NCI-H146 (cell line): Measurements from ENCODE around the gene SLC25A38.
"Not testable (repeated sequence)": the region's sequence is repeated elsewhere in the genome, so short reads cannot be mapped to it uniquely, and the experiment has no call there.

Experiments used
- DNase-seq: peaks from one replicate; lab custom pipeline; 2025; lab: John Stamatoyannopoulos, UW

The SLC25A38 gene

GRCh38 chr3:39383045-39383880 is at the start of gene SLC25A38:
TSS of gene SLC25A38 (plus strand) at chr3:39383370. CDS start at chr3:39383725, 355 bp downstream.
- DNase-seq, result no peak

- DNase-seq, result no peak
These were observed 49.6 kb upstream of the SLC25A38 start for GRCh38 chr3:39333607-39334006.

DNA sequence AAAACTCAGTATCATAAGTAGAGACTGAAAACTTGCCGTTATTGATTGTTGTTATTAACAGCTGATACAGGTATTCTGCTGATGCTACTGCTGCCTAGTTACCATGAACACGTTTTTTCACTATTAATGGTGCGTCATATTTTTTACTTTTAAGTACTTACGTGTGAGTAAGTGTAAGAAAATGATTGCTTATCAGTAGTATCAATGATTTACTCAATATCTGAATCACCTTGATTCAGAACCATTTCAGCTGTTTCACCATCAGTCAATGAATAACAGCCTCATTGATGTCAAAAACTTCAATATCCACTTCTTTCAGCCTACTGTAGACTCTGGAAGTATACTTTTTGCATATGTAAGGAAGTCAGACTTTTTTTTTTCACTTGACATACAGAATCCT is 49.0 kb upstream of the SLC25A38 start:
- DNase-seq, result no peak

GRCh38 chr3:39338201-39338600 is 45.0 kb upstream of the SLC25A38 start:
- DNase-seq, result no peak

DNA sequence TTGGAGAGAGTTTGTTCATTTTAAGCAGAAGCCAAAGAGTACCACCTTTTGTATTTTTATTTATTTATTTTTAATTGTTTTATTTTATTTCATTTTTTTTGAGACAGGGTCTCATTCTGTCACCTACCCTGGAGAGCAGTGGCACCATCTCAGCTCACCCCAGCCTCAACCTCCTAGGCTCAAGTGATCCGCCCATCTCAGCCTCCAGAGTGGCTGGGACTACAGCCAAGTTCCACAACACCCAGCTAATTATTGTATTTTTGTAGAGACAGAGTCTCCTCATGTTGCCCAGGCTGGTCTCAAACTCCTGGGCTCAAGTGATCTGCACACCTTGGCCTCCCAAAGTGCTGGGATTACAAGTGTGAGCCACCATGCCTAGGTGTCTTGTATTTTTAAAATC is 44.1 kb upstream of the SLC25A38 start:
- no peak for DNase-seq

DNA sequence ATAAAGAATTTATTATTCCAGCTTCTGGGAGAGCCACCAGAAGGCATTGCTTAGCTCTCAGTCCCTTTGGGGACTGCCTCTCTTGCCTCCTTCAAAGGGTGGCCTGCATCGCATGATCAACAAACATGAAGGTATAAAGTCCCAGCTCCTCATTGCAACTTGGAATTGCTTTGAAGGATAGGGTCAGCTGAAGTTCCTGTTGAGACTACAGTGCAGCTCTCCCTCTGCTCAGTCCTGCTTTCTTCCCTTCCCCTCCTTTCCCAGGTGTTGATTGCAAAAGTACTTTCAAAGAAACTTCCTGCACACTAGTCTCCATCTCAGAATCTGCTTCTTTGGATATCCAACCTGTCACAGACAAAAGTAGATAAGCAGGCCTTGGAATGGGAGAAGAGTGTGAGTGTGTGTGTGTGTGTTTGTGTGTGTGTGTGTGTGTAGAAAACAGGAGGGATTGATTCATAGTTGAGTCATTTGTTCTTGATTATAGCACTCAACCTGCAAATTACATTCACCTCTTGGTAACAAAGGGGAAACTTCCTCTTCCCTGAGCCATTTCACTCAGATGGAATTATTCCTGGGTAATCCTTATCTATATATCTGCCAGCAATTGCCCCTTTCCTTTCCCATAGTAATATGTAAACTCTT is 40.0 kb upstream of the SLC25A38 start:
- no peak for DNase-seq

GRCh38 chr3:39343760-39344159 is 39.4 kb upstream of the SLC25A38 start:
- no peak for DNase-seq

GRCh38 chr3:39344746-39345344 is 38.3 kb upstream of the SLC25A38 start:
- DNase-seq, result no peak

- no peak for DNase-seq
These were observed 36.2 kb upstream of the SLC25A38 start for GRCh38 chr3:39346785-39347585.

DNA sequence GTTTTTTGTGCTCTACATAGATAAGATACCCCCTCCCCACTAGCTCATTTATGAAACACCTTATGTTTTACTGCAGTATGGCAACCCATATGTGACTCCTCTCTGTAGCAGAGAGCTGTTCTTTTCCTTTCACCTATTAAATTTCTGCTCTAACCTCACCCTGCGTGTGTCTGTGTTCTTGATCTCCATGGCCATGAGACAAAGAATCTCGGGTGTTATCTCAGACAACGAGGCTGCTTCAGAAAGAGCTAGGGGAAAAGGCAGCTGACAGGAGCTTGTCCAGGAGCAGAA is 35.6 kb upstream of the SLC25A38 start:
- no peak for DNase-seq

GRCh38 chr3:39349080-39349479 is 34.1 kb upstream of the SLC25A38 start:
- peak; percentile 20 for DNase-seq

DNA sequence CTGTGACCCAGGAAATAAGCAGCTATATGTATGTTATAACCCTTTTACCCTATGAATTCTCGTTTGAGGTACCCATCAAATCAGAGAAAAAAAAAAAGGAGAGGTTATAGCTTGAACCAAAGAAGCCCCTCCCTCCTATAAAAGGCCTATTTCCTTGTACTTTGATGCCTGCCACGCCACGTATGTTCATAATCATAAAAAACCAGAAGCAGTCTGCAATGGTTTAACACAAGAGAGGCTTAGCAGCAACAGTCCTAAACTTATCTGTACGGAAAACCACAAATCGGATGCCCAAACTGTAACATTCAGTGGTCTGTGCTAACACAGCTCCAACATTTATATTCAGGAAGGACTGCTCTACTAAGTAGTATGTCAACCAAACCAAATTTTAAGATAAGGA is 32.5 kb upstream of the SLC25A38 start:
- DNase-seq, result no peak

DNA sequence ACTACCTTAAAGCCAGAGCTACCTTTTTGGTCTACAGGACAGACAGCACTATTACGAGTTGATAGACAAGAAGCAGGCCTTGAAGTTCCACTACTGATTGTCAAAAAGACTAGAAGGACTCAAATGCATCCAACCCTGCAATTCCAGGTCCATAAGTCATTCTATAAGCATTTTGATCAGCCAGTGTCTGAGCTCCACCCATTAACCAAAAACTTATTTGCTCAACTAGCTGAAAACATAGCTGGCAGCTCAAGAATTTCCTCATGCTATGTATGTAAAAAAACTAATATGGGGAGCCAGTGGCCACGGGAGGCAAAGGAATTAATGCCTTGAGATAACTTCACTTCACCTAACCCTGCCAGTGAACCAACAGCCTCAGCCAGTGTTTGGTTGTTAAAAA is 32.0 kb upstream of the SLC25A38 start:
- DNase-seq, result not testable (repeated sequence)

DNA sequence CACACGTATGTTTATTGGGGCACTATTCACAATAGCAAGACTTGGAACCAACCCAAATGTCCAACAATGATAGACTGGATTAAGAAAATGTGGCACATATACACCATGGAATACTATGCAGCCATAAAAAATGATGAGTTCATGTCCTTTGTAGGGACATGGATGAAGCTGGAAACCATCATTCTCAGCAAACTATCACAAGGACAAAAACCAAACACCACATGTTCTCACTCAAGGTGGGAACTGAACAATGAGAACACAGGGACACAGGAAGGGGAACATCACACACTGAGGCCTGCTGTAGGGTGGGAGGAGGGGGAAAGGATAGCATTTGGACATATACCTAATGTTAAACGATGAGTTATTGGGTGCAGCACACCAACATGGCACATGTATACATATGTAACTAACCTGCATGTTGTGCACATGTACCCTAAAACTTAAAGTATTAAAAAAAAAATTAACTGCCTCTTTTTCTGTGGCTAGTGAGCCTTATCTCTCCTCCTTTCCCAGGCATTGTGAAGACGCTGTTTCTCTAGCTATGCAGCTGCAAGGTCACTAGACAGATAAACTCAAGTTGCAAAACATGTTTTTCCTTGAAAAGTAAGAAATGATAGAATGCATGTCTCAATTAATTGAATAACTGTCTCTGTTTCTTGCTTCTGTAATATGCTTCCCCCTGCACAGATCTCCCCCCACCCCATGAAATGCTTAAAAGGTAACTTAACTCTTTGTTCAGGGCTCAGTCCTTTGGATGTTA is 29.8 kb upstream of the SLC25A38 start:
- DNase-seq, result not testable (repeated sequence)

DNA sequence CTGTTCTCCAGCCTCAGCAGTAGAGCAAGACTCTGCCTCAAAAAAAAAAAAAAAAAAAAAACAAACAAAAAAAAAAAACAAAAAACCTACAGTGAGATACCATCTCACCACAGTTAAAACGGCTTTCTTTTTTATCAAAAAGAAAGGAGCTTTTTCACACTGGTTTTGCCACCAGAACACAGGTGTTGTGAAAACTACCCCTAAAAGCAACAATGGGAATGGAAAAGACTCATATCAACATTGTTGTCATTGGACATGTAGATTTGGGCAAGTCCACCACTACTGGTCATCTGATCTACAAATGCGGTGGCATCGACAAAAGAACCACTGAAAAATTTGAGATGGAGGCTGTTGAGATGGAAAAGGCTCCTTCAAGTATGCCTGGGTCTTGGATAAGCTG is 24.8 kb upstream of the SLC25A38 start:
- no peak for DNase-seq

GRCh38 chr3:39361252-39361927 is 21.8 kb upstream of the SLC25A38 start:
- no peak for DNase-seq

- DNase-seq, result no peak
These were observed 21.0 kb upstream of the SLC25A38 start for GRCh38 chr3:39362192-39362591.

DNA sequence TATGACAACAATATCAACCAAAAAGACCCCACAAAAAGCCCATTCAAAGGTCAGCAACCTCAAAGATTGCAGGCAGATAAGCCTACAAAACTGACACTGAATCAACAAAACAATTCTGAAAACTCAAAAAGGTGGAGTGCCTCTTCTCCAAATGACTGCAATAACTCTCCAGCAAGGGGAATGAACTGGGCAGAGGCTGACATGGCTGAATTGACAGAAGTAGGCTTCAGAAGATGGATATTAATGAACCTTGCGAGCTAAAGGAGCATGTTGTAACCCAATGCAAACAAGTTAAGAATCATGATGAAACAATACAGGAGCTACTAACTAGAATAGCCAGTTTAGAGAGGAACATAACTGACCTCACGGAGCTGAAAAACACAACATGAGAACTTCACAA is 20.4 kb upstream of the SLC25A38 start:
- DNase-seq, result no peak

DNA sequence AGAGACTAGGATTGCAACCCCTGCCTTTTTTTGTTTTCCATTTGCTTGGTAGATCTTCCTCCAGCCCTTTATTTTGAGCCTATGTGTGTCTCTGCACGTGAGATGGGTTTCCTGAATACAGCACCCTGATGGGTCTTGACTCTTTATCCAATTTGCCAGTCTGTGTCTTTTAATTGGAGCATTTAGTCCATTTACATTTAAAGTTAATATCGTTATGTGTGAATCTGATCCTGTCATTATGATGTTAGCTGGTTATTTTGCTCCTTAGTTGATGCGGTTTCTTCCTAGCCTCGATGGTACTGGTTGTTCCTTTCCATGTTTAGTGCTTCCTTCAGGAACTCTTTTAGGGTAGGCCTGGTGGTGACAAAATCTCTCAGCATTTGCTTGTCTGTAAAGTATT is 12.7 kb upstream of the SLC25A38 start:
- not testable (repeated sequence) for DNase-seq

GRCh38 chr3:39372833-39373232 is 10.3 kb upstream of the SLC25A38 start:
- DNase-seq, result no peak

DNA sequence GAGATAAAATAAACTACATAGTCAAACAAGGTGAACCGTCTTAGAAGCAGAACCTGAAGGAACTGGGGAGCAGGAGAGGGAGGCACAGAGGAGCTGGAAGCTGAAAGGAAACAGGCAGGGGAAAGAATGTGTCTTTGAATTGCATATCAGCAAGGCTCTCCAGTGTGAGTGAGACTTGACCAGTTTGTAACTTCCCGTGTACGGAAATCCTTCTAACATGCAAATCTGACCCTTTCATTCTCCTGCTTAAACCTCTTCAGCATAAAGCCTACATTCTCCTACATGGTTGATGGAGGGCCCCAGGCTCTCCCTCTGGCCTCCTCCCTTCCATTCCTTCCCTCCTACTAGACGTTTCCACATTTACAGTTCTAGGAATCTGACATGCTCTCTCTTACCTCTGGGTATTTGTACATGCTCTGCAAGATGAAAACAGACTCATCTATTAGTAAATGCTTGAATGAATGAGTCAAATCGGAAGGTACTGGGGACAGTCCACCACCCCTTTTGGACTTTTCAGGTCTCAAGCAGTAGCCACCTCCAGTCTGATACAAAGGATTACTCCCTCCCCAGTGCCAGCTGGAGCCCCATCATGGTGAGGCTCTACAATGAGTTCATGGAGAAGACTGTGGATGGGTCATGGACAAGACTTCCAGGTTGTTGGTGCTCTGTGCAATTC is 6.1 kb upstream of the SLC25A38 start:
- no peak for DNase-seq
